GM20431 (cell line): Measurements from ENCODE around the gene SELL.
"Not testable (repeated sequence)": the region's sequence is repeated elsewhere in the genome, so short reads cannot be mapped to it uniquely, and the experiment has no call there.

Source experiments
- in situ Hi-C: fragments of 300-500 bp; cut with MseI, MboI; formaldehyde crosslinking; loops from one replicate; pipeline ENCODE4 v1.15.0; 2020; ENCODE audit warnings: low sequenced_read_pairs; ENCODE audit not compliant: unreplicated experiment

Gene SELL

DNA sequence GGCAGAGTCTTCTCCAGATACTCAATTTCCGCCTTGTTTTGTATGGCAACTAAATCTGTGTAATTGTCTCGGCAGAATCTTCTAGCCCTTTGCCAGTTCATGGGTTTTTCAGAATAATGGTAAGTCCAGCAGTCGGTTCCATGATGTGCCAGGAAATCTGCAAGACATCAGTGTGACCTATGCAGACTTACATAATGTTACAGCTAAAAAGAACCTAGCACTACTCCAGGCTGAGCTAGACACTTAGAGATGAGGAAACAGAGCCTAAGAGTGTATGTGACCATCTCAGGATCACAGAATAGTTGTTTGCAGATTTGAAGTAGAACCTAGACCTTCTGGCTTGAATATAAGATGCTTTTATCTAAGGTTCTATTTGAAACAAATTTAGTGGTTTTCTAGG, 2.8 kb downstream of the SELL start:
- in situ Hi-C loops, result no loop called here

- in situ Hi-C loops, result no loop called here
Observed at GRCh38 chr1:169707912-169708604, 3.4 kb downstream of the SELL start.

DNA sequence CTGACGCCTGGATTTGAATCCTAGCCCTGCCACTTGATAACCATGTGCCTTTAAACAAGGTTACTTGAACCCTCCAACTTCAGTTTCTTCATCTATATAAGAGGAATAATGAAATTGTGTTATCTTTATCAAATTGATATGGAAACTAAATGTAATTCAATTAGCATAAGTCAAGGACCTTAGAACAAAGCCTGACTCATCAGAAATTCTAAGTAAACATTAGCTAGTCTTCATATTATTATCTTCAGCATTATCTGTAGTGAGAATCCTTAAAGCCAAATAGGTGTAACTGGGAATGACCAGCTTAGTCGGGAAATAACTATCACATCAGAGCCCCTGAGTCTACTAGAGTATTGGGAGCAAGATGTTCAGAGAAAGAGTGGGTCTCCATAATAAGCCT, 6.6 kb downstream of the SELL start:
- in situ Hi-C loops, result no loop called here

DNA sequence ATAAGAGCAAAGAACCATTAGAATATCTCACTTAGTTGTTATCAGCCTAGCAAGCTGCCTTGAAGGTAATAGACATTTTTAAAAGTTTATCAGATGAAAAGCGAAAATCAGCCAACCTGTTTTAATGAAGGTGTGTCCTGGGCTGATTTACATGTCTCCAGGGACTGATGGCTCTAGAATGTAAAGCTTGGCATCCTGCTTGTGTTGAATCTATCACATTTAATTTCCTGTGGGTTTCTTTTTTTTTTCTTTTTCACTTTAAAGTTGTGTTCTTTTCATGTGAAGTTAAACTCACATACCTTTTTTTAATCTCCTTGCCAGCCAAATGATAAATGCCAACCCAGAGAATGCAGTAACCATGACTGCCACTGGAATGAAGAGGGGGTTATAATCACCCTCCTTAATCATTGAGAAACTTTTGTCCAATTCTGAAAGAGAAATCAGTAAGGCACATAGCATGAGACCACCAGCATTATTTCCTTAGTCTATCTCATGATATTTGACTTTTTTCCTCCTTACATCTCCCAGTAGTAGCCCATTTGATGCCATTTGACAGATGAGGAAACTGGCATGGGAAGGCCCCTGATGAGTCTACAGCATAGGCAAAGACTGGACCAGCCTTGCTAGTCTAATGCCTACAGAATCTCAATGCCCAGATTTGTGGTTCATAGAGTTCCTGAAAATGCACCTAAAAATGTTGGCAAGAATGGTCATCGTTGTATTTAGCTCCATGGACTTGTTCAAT, 10.0 kb downstream of the SELL start:
- in situ Hi-C loops, result no loop called here

- in situ Hi-C loops, result no loop called here
Observed at GRCh38 chr1:169699707-169700106, 11.7 kb downstream of the SELL start.

- in situ Hi-C loops, result no loop called here
Observed at GRCh38 chr1:169698976-169699375, 12.4 kb downstream of the SELL start.

DNA sequence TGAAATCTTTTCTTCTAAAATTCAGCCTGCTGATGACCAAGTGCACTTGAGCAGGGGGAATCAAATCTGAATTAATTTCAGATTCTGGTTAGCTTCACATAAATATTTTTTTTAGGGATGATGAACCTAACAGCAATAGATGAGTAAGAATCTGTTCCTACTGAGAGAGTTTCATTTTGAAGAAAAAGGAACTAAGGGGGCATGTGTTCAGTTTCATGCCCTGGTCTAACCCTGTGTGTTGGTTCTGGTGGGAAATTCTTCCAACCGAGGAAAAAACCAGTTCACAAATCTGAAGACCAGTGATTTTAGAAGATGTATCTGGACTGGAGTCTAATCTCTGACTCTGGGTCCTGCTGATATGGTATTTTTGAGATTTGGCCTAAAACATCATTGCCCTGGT, 13.7 kb downstream of the SELL start:
- in situ Hi-C loops, result no loop called here

- in situ Hi-C loops, result no loop called here
Observed at GRCh38 chr1:169696273-169697100, 14.9 kb downstream of the SELL start.

DNA sequence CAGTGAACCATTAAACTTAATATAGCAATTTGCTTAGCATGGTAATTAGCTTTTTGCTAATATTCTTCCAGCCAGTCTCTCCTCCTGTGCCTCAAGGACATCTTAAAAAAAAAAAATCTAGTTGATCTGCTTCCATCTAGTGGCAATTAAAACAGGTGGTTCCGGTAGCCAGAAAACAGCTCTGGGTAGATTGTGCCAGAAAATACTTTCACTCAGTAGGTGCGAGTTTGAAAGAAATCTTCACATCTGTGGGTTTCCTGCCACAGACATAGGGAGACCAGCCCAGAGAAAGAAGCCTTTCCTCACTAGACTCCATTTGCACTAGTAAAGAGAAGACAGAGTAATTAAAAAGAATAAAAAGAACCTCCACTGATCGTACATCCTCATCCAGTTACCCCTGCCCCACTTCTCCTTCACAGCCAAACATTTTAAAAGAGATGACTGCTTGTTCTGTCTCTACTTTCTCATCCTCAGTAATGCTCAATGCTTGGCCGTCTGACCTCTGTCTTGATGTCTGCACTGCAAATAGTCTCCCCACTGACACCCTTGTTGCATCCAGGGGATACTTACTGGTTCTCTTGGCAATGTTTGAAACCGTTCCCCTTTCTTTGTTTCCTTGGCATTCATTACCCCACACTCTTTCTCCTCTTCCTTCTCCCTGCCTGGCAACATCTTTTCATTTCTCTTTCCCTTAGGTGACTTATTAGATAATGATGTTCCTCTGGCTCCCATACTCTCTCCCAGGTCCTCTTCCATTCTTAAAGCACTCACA, 16.9 kb downstream of the SELL start:
- in situ Hi-C loops, result no loop called here

- in situ Hi-C loops, result no loop called here
Observed at GRCh38 chr1:169692756-169693460, 18.5 kb downstream of the SELL start.

DNA sequence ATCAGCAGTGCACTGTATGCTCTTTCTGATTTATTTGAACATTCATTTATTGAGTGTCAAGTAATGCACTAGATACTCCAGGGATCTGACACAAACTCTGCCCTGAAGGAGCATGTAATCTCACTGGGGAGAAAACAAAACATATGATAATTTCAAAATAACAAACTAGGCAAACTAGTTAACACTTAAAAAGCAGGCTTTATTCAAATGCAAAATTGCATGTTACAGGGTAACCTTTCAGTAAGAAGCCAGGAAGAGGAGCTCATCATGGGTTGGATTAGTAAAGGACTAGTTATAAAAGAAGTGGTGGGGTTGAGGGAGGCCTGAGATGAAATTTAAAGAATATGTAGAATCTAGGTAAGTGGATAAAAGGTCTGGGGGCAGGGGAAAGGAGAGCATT, 20.9 kb downstream of the SELL start:
- in situ Hi-C loops, result no loop called here

GRCh38 chr1:169689395-169689794, 22.0 kb downstream of the SELL start:
- in situ Hi-C loops, result no loop called here

- in situ Hi-C loops, result not testable (repeated sequence)
Observed at GRCh38 chr1:169688377-169688776, 23.0 kb downstream of the SELL start.

GRCh38 chr1:169683661-169684060, 27.8 kb downstream of the SELL start:
- in situ Hi-C loops, result no loop called here

DNA sequence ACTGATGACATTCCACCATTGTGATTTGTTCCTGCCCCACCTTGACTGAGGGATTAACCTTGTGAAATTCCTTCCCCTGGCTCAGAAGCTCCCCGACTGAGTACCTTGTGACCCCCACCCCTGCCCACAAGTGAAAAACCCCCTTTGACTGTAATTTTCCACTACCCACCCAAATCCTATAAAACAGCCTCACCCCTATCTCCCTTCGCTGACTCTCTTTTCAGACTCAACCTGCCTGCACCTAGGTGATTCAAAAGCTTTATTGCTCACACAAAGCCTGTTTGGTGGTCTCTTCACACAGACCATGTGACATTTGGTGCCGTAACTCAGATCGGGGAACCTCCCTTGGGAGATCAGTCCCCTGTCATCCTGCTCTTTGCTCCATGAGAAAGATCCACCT, 28.3 kb downstream of the SELL start:
- in situ Hi-C loops, result not testable (repeated sequence)

DNA sequence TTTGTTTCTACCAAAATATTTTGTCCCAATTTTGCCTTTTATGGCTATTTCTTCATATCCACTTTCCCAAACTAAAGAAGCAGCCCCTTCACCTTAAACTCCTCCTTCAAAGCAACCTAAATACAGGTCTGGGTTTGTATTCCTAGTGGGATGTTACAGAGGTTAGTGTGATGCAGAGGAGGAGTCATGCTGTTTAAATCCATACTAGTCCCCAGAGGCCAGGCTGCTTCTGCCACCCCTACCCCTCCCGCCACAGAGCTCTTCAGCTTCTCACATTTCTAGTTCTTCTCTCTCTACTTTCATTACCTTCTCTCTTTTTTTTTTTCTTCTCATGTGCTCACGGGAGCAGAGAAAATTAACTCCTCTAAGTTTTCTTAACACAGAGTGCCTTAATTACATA, 29.3 kb downstream of the SELL start:
- in situ Hi-C loops, result no loop called here

GRCh38 chr1:169681140-169681539, 30.3 kb downstream of the SELL start:
- in situ Hi-C loops, result no loop called here

DNA sequence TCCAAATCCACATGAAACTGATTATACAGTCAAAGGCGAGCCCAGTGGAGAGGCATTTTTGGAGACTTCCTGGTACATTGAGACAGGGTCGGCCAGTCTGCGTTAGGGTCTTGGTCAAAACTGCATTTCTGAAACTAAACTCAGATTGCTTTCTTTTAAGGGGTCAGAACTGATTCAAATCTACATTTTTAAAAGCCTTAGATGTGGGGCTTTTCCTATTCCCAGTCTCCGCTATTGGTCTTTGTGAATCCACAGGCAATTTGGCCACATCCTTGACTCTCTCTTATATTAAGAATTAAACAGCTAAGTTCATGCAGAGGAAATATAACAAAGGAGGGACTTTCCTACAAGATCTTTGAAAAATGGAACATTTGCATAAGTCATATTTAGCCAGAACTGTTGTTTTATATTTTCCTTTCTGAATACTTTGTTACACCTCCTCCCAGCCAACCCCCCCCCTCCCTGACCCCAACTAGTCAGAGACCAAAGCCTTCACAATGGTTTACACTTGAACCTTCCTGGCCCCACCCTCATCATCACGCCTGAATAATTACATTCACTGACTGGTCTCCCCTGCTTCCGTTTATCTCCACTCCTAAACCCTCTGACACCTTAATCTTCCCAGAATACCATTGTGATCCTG, 30.9 kb downstream of the SELL start:
- in situ Hi-C loops, result no loop called here

DNA sequence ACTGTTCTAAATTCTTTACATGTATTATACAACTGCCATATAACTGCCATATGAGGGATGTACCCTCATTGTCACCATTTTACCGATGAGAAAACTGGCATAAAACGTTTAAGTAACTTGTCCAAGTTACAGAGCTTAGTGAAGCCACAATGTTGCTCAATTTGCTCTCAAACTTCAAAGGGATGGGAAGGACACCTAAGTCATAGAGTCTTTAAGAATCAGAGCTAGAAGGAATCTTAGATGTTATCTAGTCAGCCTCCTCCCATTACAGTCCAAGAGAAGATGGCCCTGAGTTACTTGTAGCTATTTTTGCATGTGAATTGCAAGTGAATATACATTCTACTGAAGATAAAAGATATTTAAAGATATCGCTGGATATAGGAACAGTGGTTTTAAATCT, 31.7 kb downstream of the SELL start:
- in situ Hi-C loops, result no loop called here
